Stimulated activated CD4-positive, alpha-beta T cell treated with anti-CD3 and anti-CD28 coated beads, Interleukin-2, amount 100 ng/mL, for 4 hours (primary cell): ENCODE results near the gene HSPA12B.

Experiments used
- DNase-seq: peaks from one replicate; pipeline ENCODE4 v3.0.0-alpha.2; 2020; ENCODE audit warnings: low read depth

The HSPA12B gene

GRCh38 chr20:3705491-3705969 lies 27.0 kb upstream of the HSPA12B start:
- no peak for DNase-seq

GRCh38 chr20:3705970-3706739 lies 26.3 kb upstream of the HSPA12B start:
- DNase-seq: no peak

GRCh38 chr20:3706774-3707507 lies 25.5 kb upstream of the HSPA12B start:
- no peak for DNase-seq

GRCh38 chr20:3707508-3707899 lies 25.0 kb upstream of the HSPA12B start:
- DNase-seq: no peak

- DNase-seq: no peak
Observed at GRCh38 chr20:3710011-3710466, 22.4 kb upstream of the HSPA12B start.

- DNase-seq: peak; percentile 50
Observed at GRCh38 chr20:3710703-3711483, 21.6 kb upstream of the HSPA12B start.

- no peak for DNase-seq
Observed at GRCh38 chr20:3711484-3711941, 21.0 kb upstream of the HSPA12B start.

GRCh38 chr20:3712279-3712873 lies 20.1 kb upstream of the HSPA12B start, which contains the start of gene SIGLEC1:
SIGLEC1 (minus strand) TSS chr20:3712600; CDS start chr20:3707128, 5,472 bp downstream.
- DNase-seq: no peak

GRCh38 chr20:3714092-3714491 lies 18.4 kb upstream of the HSPA12B start:
- DNase-seq: no peak

GRCh38 chr20:3716195-3716834 lies 16.2 kb upstream of the HSPA12B start:
- DNase-seq: no peak

- DNase-seq: no peak
Observed at GRCh38 chr20:3719046-3719445, 13.4 kb upstream of the HSPA12B start.

GRCh38 chr20:3720068-3720467 lies 12.4 kb upstream of the HSPA12B start:
- DNase-seq: no peak

GRCh38 chr20:3720626-3721025 lies 11.9 kb upstream of the HSPA12B start:
- no peak for DNase-seq

- DNase-seq: no peak
Observed at GRCh38 chr20:3721912-3722311, 10.6 kb upstream of the HSPA12B start.

- DNase-seq: no peak
Observed at GRCh38 chr20:3723284-3723683, 9.2 kb upstream of the HSPA12B start.

GRCh38 chr20:3724356-3724755 lies 8.1 kb upstream of the HSPA12B start:
- no peak for DNase-seq

GRCh38 chr20:3727401-3728021 lies 5.0 kb upstream of the HSPA12B start:
- DNase-seq: no peak

GRCh38 chr20:3728354-3728753 lies 4.1 kb upstream of the HSPA12B start:
- no peak for DNase-seq

GRCh38 chr20:3728876-3729275 lies 3.6 kb upstream of the HSPA12B start:
- DNase-seq: no peak

GRCh38 chr20:3729378-3729777 lies 3.1 kb upstream of the HSPA12B start:
- no peak for DNase-seq
